Esophagus (tissue), 2 donors: Measurements from ENCODE around the gene RCOR1. TPM values are rescaled to one million over a fixed set of nuclear protein-coding genes. Genes with fewer than 3 reads are reported as not detected.

Experiments used
- H3K27ac ChIP-seq, 2 donors: one replicate each; pipeline ENCODE4 v1.5.1; 2013; ENCODE audit warnings: low read depth in 2 of 2, mild to moderate bottlenecking in 2 of 2, inconsistent platforms in 1 of 2, low read length in 1 of 2, moderate library complexity in 1 of 2
- H3K27me3 ChIP-seq, 2 donors: one replicate each; pipeline ENCODE4 v1.6.1; 2013; ENCODE audit warnings: low read length in 2 of 2, control low read depth in 1 of 2, mild to moderate bottlenecking in 1 of 2; ENCODE audit not compliant: insufficient read depth in 2 of 2, control insufficient read depth in 1 of 2
- H3K36me3 ChIP-seq, 2 donors: one replicate each; pipeline ENCODE4 v1.6.1; 2013; ENCODE audit warnings: low read length in 1 of 2; ENCODE audit not compliant: control insufficient read depth in 2 of 2, insufficient read depth in 2 of 2
- H3K4me1 ChIP-seq, 2 donors: one replicate each; pipeline ENCODE4 v1.6.1; 2013; ENCODE audit warnings: low read length in 1 of 2; ENCODE audit not compliant: control insufficient read depth in 2 of 2, insufficient read depth in 2 of 2
- H3K4me3 ChIP-seq, 2 donors: one replicate each; pipeline ENCODE4 v1.5.1; 2013; ENCODE audit warnings: low read length in 2 of 2, mild to moderate bottlenecking in 2 of 2, low read depth in 1 of 2, moderate library complexity in 1 of 2
- H3K9me3 ChIP-seq, 2 donors: one replicate each; pipeline ENCODE4 v1.6.1; 2013; ENCODE audit warnings: mild to moderate bottlenecking in 2 of 2, low read depth in 1 of 2, low read length in 1 of 2, moderate library complexity in 1 of 2; ENCODE audit not compliant: control insufficient read depth in 2 of 2, insufficient read depth in 1 of 2
- WGBS, 2 donors: extraction: QIAGEN DNeasy Blood & Tissue Kit; methylation state at CpG; one replicate each; pipeline ENCODE4 v1.1.7; 2013; 5-methylcytosine and 5-hydroxymethylcytosine counted together
- polyA plus RNA-seq, 2 donors: library from polyadenylated mRNA; stranded (reverse); fragments of 200-250 nt; gene quantifications; one replicate each; pipeline ENCODE4 v1.2.3, GENCODE V29; 2013
- donor health status: healthy with polysubstance abuse.
- donor health status: Bipolar disorder and iron deficiency.

RCOR1 gene
- polyA plus RNA-seq, 2 donors: 11.8 to 19.3 TPM

- H3K27me3 ChIP-seq: no peaks in the 10 kb centered on the region
- H3K27ac ChIP-seq: peak overlapping the region; percentile 85 to 95
- peaks cover 0 to 4% of the 10 kb centered on the region in 2 donors for H3K4me1 ChIP-seq
- H3K4me3 ChIP-seq: peak overlapping the region in 1 of 2 donors; percentile 68
- H3K36me3 ChIP-seq: no peaks in the 10 kb centered on the region
- 38 to 44% methylated on average over 13 of the region's 13 CpGs for WGBS, 2 donors
- H3K9me3 ChIP-seq: no peaks in the 10 kb centered on the region
Measured at GRCh38 chr14:102590667-102591099, 1.8 kb upstream of the RCOR1 start.

GRCh38 chr14:102591372-102591943 is 991 bp upstream of the RCOR1 start:
- no peaks in the 10 kb centered on the region for H3K27me3 ChIP-seq
- peak overlapping the region; percentile 58 to 68 for H3K4me3 ChIP-seq
- no peaks in the 10 kb centered on the region for H3K9me3 ChIP-seq
- no peaks in the 10 kb centered on the region for H3K36me3 ChIP-seq
- peaks cover 0 to 3% of the 10 kb centered on the region in 2 donors for H3K4me1 ChIP-seq
- 1% methylated on average over 26 to 37 of the region's 37 CpGs for WGBS, 2 donors
- H3K27ac ChIP-seq: peak overlapping the region; percentile 95 to 99

- peak overlapping the region; percentile 95 to 100 for H3K27ac ChIP-seq
- H3K27me3 ChIP-seq: no peaks in the 10 kb centered on the region
- H3K4me1 ChIP-seq: peaks cover 0 to 3% of the 10 kb centered on the region in 2 donors
- no peaks in the 10 kb centered on the region for H3K36me3 ChIP-seq
- 0 to 1% methylated on average over 11 to 49 of the region's 49 CpGs for WGBS, 2 donors
- H3K9me3 ChIP-seq: no peaks in the 10 kb centered on the region
- peak overlapping the region; percentile 89 to 93 for H3K4me3 ChIP-seq
Measured at GRCh38 chr14:102592763-102593060, 263 bp downstream of the RCOR1 start.

- Histone ChIP-seq H3K4me1 (peaks cover 0 to 3% of the 10 kb centered on the region in 2 donors), H3K36me3 (no peaks in the 10 kb centered on the region), H3K27me3 (no peaks in the 10 kb centered on the region), H3K27ac (peak overlapping the region; percentile 95 to 100), H3K4me3 (peak overlapping the region; percentile 89 to 93), H3K9me3 (no peaks in the 10 kb centered on the region)
- WGBS, 2 donors: 1% methylated on average over 50 to 75 of the region's 75 CpGs
Measured at GRCh38 chr14:102593061-102593824, 794 bp downstream of the RCOR1 start.

GRCh38 chr14:102593825-102594137 is 1.3 kb downstream of the RCOR1 start:
- 2 to 3% methylated on average over 6 of the region's 6 CpGs for WGBS, 2 donors
- peaks cover 0 to 3% of the 10 kb centered on the region in 2 donors for H3K4me1 ChIP-seq
- H3K27ac ChIP-seq: peak overlapping the region; percentile 95 to 100

GRCh38 chr14:102594514-102595175 is 2.2 kb downstream of the RCOR1 start:
- Histone ChIP-seq H3K36me3 (no peaks in the 10 kb centered on the region), H3K27ac (no peak overlapping the region), H3K9me3 (no peaks in the 10 kb centered on the region), H3K27me3 (no peaks in the 10 kb centered on the region), H3K4me1 (peaks cover 0 to 3% of the 10 kb centered on the region in 2 donors), H3K4me3 (peak overlapping the region in 1 of 2 donors; percentile 93)
- WGBS, 2 donors: 14 to 16% methylated on average over 7 of the region's 7 CpGs

More at GRCh38 chr14:102593825-102594137, 1.3 kb downstream of the RCOR1 start:
- Histone ChIP-seq H3K36me3 (no peaks in the 10 kb centered on the region), H3K4me3 (peak overlapping the region; percentile 89 to 93), H3K9me3 (no peaks in the 10 kb centered on the region), H3K27me3 (no peaks in the 10 kb centered on the region)

- Histone ChIP-seq H3K27ac (peak overlapping the region in 1 of 2 donors; percentile 11), H3K9me3 (no peaks in the 10 kb centered on the region), H3K36me3 (no peaks in the 10 kb centered on the region), H3K4me1 (peaks cover 0 to 5% of the 10 kb centered on the region in 2 donors), H3K4me3 (no peak overlapping the region), H3K27me3 (no peaks in the 10 kb centered on the region)
- 96 to 98% methylated on average over 1 of the region's 1 CpG for WGBS, 2 donors
Measured at GRCh38 chr14:102601378-102601925, 9.0 kb downstream of the RCOR1 start.

GRCh38 chr14:102602421-102603292 is 10.2 kb downstream of the RCOR1 start:
- Histone ChIP-seq H3K27me3 (no peaks in the 10 kb centered on the region), H3K36me3 (no peaks in the 10 kb centered on the region), H3K4me3 (no peak overlapping the region), H3K27ac (peak overlapping the region; percentile 40 to 70), H3K9me3 (no peaks in the 10 kb centered on the region), H3K4me1 (peaks cover 0 to 8% of the 10 kb centered on the region in 2 donors)
- 65 to 68% methylated on average over 16 of the region's 16 CpGs for WGBS, 2 donors
